Mucosa of descending colon (tissue), 3 donors: ENCODE measurements around the gene SLC25A43. TPM values are rescaled to one million over a fixed set of nuclear protein-coding genes. Genes with fewer than 3 reads are reported as not detected.
"Not testable (repeated sequence)": the region's sequence is repeated elsewhere in the genome, so short reads cannot be mapped to it uniquely, and the experiment has no call there.

ENCODE experiments used
- ATAC-seq: fragments of 200-7000 bp; cut with Tn5 transposase; one replicate; pipeline ENCODE4 v1.9.1; 2020; ENCODE audit warnings: mild to moderate bottlenecking, moderate library complexity
- DNase-seq, 3 donors: peaks; one replicate each; pipeline ENCODE4 v3.0.0-alpha.2; 2020
- H3K36me3 ChIP-seq: fragments of 200-600 bp; one replicate; pipeline ENCODE4 v1.8.0; 2021; ENCODE audit warnings: low read depth, mild to moderate bottlenecking
- H3K4me1 ChIP-seq: fragments of 200-600 bp; one replicate; pipeline ENCODE4 v1.8.0; 2021; ENCODE audit warnings: low read depth, mild to moderate bottlenecking
- H3K4me3 ChIP-seq: fragments of 200-600 bp; one replicate; pipeline ENCODE4 v1.8.0; 2021; ENCODE audit warnings: mild to moderate bottlenecking
- H3K9me3 ChIP-seq: fragments of 200-600 bp; one replicate; pipeline ENCODE4 v1.8.0; 2021; ENCODE audit warnings: mild to moderate bottlenecking
- CTCF ChIP-seq: fragments of 200-600 bp; IDR thresholded peaks from one replicate; pipeline ENCODE4 v1.8.0; 2022; ENCODE audit warnings: antibody characterized with exemption, mild to moderate bottlenecking
- intact Hi-C, 2 donors: fragments of 100-400 bp; cut with DNase I in 1 of 2; cut with micrococcal nuclease in 1 of 2; formaldehyde crosslinking; loops; one replicate each; pipeline versions ENCODE4 v1.11.0 to v1.11.1; 2022; cut with DNase I, micrococcal nuclease
- total RNA-seq, 3 donors: library from RNA; stranded (reverse); fragmentation: NEBNext Ultra II Directional in 2 of 3; extraction: Animal tissue kit (Norgen Biotek cat#: 25700) in 2 of 3; gene quantifications; one replicate each; pipeline versions ENCODE4 v1.2.1 to v1.2.4, GENCODE V29; 2021 to 2023
- donor health status: DM: no; HTN: no; CAD: no; lungs with moderate emphysema.
- donor health status: DM: no; HTN: no; CAD: no.
- donor health status: DM: no; HTN: yes; CAD: no.

The SLC25A43 gene
- total RNA-seq, 3 donors from 2014 or later, result 19.3 to 31.2 (median 23.3) TPM

DNA sequence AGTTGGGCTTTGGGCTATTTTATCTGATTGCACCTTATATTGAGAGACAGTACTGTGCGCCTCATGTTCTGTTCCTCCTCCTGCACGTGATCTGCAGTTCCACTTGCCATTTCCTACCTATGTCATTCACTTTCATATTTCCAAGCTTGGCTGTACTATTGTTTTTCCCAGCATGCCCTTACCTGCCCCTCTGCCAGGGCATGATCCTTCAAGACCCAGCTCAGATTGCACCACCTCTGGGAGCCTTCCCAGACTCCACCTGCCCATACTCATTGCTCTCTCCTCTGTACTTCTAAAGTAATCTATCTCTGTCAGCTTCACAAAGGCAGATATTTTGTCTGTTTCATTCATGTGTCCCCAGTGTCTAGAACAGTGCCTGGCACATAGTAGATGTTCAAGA lies 80.7 kb downstream of the SLC25A43 start:
- no peak for DNase-seq
- TF ChIP-seq CTCF, result no peak
- Histone ChIP-seq H3K9me3 (no peaks in the 10 kb centered on the region), H3K4me1 (peaks cover 3% of the 10 kb centered on the region), H3K4me3 (no peak overlapping the region), H3K36me3 (no peaks in the 10 kb centered on the region)
- ATAC-seq, result no peak
- intact Hi-C loops, result no loop called here

DNA sequence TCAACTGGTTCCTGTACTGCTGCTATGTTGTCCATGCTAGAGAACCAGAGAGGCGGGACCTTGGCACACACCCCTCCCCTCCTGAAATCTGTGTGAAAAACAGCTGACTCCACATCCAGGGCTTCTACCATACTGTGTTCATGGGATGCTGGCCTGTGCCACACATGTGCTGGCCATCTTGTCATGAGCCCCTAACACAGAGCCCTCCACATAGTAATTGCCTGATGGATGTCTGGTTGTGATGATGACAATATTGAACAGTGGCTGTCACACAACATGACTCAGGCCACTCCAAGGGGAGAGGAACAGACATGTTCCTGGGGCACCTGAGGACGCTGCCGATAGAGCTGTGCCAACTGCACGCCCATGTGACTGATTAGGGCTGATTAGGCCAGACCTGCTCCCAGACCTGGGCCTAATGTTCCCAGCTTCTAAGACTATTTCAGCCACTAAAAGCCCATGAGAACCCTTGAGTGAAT lies 82.2 kb downstream of the SLC25A43 start:
- DNase-seq (no peak), ATAC-seq (peak; percentile 13)
- Histone ChIP-seq H3K4me1 (peaks cover 3% of the 10 kb centered on the region), H3K9me3 (no peaks in the 10 kb centered on the region), H3K36me3 (no peaks in the 10 kb centered on the region), H3K4me3 (no peak overlapping the region)
- no peak for TF ChIP-seq CTCF
- intact Hi-C loops, result no loop called here

DNA sequence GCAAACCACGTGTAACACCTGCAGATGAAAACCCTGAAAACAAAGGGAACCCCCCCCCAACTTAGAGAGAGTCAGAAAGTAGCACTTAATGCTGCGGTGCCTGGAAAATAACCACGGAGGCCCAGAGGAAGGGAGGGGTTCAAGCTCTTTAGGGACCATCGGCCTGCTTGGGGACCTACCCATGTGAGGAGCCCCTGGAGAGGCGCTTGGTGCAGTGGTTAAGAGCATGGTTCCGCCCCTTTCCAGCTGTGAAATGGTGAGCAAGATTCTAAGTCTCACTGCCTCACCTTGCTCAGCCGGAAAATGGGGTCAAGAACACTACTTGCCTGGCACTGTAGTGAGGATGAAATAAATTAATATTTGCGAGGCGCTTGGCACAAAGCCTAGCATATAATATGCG lies 82.9 kb downstream of the SLC25A43 start:
- H3K9me3 ChIP-seq, result no peaks in the 10 kb centered on the region
- intact Hi-C loops, result no loop called here
- TF ChIP-seq CTCF, result no peak
- no peak overlapping the region for H3K4me3 ChIP-seq
- H3K36me3 ChIP-seq, result no peaks in the 10 kb centered on the region
- DNase-seq (no peak), ATAC-seq (no peak)
- H3K4me1 ChIP-seq, result peaks cover 3% of the 10 kb centered on the region

DNA sequence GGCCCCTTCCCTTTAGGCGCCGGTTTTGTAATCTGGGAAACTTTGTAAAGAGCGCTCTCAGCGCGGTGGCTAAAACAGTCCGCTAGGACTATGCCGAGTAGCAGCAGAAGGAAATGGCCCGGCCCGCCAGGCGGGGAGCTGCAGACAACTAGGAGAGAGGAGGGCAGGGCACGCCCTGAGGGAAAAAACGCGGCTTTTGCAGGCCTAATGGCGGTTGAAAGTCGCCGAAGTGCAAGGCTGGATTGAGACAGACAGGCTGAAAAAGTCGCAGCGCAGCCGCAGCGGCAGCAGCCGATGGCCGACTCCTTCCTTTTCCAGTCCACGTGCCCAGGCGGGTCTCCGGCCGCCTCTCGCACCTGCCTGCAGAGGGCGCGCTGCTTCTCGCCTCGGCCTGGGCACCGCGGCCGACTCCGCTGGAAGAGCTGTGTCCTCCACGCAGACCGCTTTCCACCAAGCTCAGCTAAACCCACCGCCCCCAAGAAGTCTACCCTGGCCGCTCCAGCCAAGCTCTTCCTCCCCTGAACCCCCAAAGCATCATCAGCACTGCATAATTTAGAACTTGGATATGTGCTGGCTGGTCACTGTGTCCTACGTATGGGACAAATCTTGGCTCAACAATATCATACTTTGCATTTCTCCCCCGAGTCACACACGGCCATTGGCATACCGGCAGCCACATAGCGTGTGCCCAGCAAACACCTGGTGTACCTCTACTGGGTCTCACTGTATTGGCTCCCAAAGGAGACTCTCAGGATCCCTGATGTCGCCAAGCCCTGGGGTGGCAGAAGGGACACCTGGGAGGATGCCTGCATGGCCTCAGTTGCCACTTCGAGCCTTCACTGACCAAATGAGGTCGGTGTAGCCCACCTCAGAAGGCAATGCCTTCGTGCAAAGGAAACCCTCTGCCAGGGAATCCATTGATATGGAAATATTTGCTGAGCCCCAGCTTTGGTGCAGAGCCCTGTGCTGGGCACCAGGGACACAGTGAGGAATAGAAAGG lies 83.6 kb downstream of the SLC25A43 start:
- Histone ChIP-seq H3K36me3 (no peaks in the 10 kb centered on the region), H3K4me3 (no peak overlapping the region), H3K9me3 (no peaks in the 10 kb centered on the region), H3K4me1 (peaks cover 3% of the 10 kb centered on the region)
- ATAC-seq (peak; percentile 83), DNase-seq (peak; percentile 76 to 85 (median 78))
- TF ChIP-seq CTCF, result peak; percentile 65
- intact Hi-C loops, result no loop called here

- ATAC-seq, result peak; percentile 13
- intact Hi-C loops, result no loop called here
Measured at GRCh38 chrX:119486745-119487144, 87.6 kb downstream of the SLC25A43 start.

GRCh38 chrX:119487766-119488165 lies 88.6 kb downstream of the SLC25A43 start:
- ATAC-seq, DNase-seq, H3K9me3 ChIP-seq, H3K4me1 ChIP-seq, H3K4me3 ChIP-seq, H3K36me3 ChIP-seq, intact Hi-C loops: not testable (repeated sequence)

More at GRCh38 chrX:119486745-119487144, 87.6 kb downstream of the SLC25A43 start:
- DNase-seq, result no peak
- Histone ChIP-seq H3K9me3 (no peaks in the 10 kb centered on the region), H3K4me3 (no peak overlapping the region), H3K4me1 (no peaks in the 10 kb centered on the region), H3K36me3 (no peaks in the 10 kb centered on the region)
- no peak for TF ChIP-seq CTCF
